Ascending aorta (tissue), 2 donors: ENCODE results near the gene EPB41L4B. TPM values are rescaled to one million over a fixed set of nuclear protein-coding genes. Genes with fewer than 3 reads are reported as not detected.

Experiments used
- DNase-seq, 2 donors: peaks; one replicate each; pipeline ENCODE4 v3.0.0-alpha.2; 2019; ENCODE audit warnings: low spot score in 2 of 2
- H3K27ac ChIP-seq, 2 donors: fragments of 200-600 bp; sonication (generic); one replicate each; pipeline ENCODE4 v1.5.1; 2016 to 2017; ENCODE audit warnings: mild to moderate bottlenecking in 1 of 2
- H3K27me3 ChIP-seq: fragments of 200-600 bp; sonication (generic); one replicate; pipeline ENCODE4 v1.5.1; 2017
- H3K36me3 ChIP-seq, 2 donors: fragments of 200-600 bp; sonication (generic); one replicate each; pipeline ENCODE4 v1.5.1; 2016
- H3K4me1 ChIP-seq, 2 donors: fragments of 200-600 bp; sonication (generic); one replicate each; pipeline ENCODE4 v1.5.1; 2016 to 2017; ENCODE audit warnings: mild to moderate bottlenecking in 1 of 2
- H3K4me3 ChIP-seq, 2 donors: fragments of 200-600 bp; sonication (generic); one replicate each; pipeline ENCODE4 v1.5.1; 2016 to 2017; ENCODE audit warnings: mild to moderate bottlenecking in 1 of 2
- H3K9me3 ChIP-seq, 2 donors: fragments of 200-600 bp; sonication (generic); one replicate each; pipeline ENCODE4 v1.5.1; 2016
- intact Hi-C: fragments of 100-400 bp; cut with DNase I; formaldehyde crosslinking; loops from one replicate; pipeline ENCODE4 v1.15.1; 2023
- total RNA-seq: library from RNA; depleted of rRNA; stranded (reverse); fragments of >200 nt; gene quantifications from one replicate; pipeline ENCODE4 v1.1.0, GENCODE V29; 2016
- TF ChIP-seq, protein P1 (sequence below), 3 experiments: fragments of 200-600 bp in 2 of 3; fragments of 450-650 bp in 1 of 3; sonication (generic) in 2 of 3; IDR thresholded peaks; one replicate each; pipeline ENCODE4 v1.5.1; 2016 to 2019; ENCODE audit warnings: antibody characterized with exemption in 3 of 3, mild to moderate bottlenecking in 1 of 3, moderate library complexity in 1 of 3

EPB41L4B gene
- total RNA-seq, 1 donor from 2014 or later: not detected

DNA sequence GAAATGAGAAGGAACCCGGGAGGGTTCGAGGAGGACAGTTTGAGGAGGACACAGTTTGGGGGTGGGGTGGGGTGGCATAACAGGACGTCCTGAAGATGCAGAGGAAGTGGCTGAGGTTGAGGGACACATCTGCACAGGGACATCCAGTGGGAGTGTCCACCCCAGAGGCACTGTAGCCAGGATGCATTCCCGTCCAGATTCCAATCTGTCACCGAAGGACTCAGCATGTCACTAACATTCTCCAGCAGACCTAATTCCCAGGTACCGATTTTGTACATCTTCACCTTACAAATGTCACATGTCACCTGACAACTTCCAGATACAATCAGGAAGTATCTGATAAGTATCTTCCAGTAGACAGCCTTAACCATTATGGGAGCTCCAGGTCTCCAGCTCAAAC is 42.6 kb downstream of the EPB41L4B start:
- Histone ChIP-seq H3K9me3 (no peaks in the 10 kb centered on the region), H3K27me3 (no peaks in the 10 kb centered on the region)
- TF ChIP-seq, protein P1, sequence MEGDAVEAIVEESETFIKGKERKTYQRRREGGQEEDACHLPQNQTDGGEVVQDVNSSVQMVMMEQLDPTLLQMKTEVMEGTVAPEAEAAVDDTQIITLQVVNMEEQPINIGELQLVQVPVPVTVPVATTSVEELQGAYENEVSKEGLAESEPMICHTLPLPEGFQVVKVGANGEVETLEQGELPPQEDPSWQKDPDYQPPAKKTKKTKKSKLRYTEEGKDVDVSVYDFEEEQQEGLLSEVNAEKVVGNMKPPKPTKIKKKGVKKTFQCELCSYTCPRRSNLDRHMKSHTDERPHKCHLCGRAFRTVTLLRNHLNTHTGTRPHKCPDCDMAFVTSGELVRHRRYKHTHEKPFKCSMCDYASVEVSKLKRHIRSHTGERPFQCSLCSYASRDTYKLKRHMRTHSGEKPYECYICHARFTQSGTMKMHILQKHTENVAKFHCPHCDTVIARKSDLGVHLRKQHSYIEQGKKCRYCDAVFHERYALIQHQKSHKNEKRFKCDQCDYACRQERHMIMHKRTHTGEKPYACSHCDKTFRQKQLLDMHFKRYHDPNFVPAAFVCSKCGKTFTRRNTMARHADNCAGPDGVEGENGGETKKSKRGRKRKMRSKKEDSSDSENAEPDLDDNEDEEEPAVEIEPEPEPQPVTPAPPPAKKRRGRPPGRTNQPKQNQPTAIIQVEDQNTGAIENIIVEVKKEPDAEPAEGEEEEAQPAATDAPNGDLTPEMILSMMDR (IDR thresholded peaks at IDR 0.05): no peak

DNA sequence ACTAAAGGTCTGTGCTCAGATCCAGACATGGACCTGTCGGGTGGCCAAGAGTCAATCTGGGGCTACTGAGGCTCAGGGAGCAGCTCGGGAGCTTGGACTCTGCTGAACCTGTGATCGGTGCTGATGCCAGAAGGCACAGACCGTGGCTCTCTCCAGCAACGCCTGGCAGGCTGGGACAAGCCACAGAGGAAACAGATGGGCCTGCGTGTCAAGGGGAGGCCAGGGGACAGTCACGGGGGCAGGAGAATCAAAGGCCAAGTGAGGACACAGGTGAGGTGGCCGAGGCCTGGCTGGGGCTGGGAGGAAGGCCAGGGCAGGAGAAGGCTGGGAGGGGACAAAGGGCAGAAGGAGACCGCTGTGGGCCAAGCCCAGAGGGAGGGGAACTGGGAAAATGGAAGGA is 43.4 kb downstream of the EPB41L4B start:
- Histone ChIP-seq H3K9me3 (no peaks in the 10 kb centered on the region), H3K36me3 (no peaks in the 10 kb centered on the region), H3K27ac (no peak overlapping the region), H3K4me3 (no peak overlapping the region), H3K4me1 (no peaks in the 10 kb centered on the region), H3K27me3 (no peaks in the 10 kb centered on the region)
- intact Hi-C loops: no loop called here
- TF ChIP-seq, protein P1 (IDR thresholded peaks at IDR 0.05): no peak
- DNase-seq: no peak

More for the DNA sequence above, 42.6 kb downstream of the EPB41L4B start:
- no peak for DNase-seq
- Histone ChIP-seq H3K27ac (no peak overlapping the region), H3K4me1 (no peaks in the 10 kb centered on the region), H3K36me3 (no peaks in the 10 kb centered on the region), H3K4me3 (no peak overlapping the region)
- intact Hi-C loops: no loop called here

DNA sequence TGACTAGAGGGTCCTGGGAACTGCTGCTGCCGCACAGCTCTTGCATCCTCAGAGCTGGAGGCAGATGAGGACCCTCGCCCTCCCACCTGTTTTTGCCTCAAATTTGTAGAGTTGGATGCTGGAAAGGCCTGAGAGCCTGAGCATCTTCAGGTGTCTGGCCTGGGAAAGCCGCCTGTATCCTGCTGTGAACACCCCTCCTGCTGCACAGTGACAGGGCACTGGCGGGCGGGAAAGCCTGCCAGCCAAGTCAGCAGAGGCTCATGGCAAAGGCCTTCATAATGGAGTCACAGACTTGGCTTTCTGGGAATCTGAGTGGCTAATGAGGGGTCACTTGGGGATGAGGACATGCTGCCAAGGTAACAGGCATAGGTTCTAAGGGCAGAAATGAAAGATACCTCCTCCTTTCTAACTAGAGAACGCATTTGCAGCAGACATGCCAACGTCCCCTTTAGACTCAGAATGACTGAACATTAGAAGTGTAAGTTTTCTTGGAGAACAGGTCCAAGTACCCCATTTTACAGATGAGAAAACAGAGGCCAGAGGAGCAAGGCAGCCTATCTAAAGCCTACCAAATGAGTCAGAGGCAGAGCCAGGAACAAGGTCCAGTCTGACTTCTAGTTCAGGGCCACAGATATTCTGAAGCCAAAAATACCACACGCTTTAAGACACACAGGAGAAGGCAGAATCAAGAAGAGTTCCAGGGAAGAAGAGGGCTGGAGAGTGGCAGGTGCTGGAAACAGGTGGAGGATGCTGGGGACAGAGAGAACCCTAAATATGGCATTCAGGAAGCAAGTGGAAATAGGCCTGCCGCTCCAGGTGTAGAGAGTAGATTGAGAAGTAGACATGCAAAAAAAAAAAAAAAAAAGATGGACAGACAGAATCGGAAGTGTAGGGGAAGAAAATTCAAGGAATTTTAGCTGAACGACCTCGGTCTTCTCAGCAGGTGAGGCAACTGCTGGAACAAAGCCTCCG is 44.1 kb downstream of the EPB41L4B start:
- Histone ChIP-seq H3K4me1 (no peaks in the 10 kb centered on the region), H3K36me3 (no peaks in the 10 kb centered on the region), H3K27me3 (no peaks in the 10 kb centered on the region), H3K4me3 (no peak overlapping the region), H3K9me3 (no peaks in the 10 kb centered on the region), H3K27ac (no peak overlapping the region)
- TF ChIP-seq, protein P1 (IDR thresholded peaks at IDR 0.05): no peak
- no peak for DNase-seq
- intact Hi-C loops: no loop called here

DNA sequence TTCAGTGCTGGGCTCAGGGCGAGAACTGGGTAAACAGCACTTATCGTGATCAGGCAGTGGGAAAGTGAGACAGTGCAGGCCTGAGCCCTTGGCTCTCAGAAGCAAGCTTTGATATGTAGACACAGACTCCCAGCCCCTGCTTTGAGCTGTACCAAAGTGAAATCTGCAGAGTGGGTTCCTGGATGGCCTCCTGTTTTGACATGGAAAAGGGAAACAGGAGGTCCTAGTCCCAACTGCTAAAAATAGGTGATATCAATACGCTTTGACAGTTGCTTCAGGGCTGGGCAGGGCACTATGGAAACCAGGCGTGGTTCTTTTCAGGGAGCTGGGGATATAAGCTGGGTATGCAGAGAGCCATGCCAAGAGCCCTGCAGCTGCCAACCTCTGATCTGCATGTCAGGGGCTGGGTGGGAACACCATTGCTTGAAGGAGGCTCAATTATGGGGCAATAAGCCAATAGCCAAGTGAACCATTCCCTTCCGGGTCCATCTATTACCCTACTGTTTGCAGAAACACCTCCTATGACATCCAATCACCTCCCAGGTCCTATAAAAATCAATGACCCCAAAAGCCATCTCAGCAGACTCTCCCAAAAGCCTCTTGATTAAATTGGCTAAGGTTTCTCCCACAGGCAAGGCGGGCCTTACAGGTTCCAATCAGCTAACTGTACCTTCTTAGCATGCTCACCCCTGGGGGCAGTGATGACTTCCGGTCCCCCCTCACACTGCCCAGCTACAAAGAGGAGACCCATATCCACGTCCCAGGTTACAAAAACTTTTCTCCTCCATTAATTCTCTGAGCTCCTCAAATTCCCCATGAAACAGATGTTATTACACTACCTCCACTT is 45.8 kb downstream of the EPB41L4B start:
- TF ChIP-seq, protein P1 (IDR thresholded peaks at IDR 0.05): no peak
- intact Hi-C loops: no loop called here
- no peak overlapping the region for H3K27ac ChIP-seq

DNA sequence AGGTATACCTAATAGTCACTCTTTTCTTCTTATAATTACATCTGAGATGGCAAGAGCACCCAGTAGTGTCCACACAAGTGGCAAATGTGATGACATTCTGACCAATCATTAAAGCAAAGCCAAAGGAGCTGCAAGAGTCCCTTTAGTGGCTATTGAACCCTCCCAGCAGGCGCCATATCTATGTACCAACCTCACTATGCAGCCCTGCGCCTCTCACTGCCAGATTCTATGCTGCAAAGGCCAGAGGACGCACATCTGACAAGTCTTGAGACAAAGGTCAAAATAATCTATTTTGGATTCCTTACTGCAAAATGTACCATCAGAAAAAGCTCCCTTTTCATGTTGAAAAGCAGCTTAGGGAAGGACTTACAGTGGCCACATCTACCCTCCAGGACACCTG is 47.0 kb downstream of the EPB41L4B start:
- Histone ChIP-seq H3K27me3 (no peaks in the 10 kb centered on the region), H3K27ac (no peak overlapping the region), H3K4me1 (no peaks in the 10 kb centered on the region), H3K9me3 (no peaks in the 10 kb centered on the region), H3K4me3 (no peak overlapping the region), H3K36me3 (no peaks in the 10 kb centered on the region)
- intact Hi-C loops: no loop called here
- DNase-seq: no peak
- TF ChIP-seq, protein P1 (IDR thresholded peaks at IDR 0.05): no peak

More for the DNA sequence above, 45.8 kb downstream of the EPB41L4B start:
- H3K4me3 ChIP-seq: no peak overlapping the region
- no peaks in the 10 kb centered on the region for H3K27me3 ChIP-seq
- no peaks in the 10 kb centered on the region for H3K4me1 ChIP-seq
- no peaks in the 10 kb centered on the region for H3K36me3 ChIP-seq
- no peak for DNase-seq
- H3K9me3 ChIP-seq: no peaks in the 10 kb centered on the region
